NCI-H510A (cell line): ENCODE data around the gene NTN5.

Experiments used
- DNase-seq: peaks from one replicate; lab custom pipeline; 2025; lab: John Stamatoyannopoulos, UW

Gene NTN5

GRCh38 chr19:48630296-48631063 is 42.3 kb downstream of the NTN5 start:
- DNase-seq = no peak

DNA sequence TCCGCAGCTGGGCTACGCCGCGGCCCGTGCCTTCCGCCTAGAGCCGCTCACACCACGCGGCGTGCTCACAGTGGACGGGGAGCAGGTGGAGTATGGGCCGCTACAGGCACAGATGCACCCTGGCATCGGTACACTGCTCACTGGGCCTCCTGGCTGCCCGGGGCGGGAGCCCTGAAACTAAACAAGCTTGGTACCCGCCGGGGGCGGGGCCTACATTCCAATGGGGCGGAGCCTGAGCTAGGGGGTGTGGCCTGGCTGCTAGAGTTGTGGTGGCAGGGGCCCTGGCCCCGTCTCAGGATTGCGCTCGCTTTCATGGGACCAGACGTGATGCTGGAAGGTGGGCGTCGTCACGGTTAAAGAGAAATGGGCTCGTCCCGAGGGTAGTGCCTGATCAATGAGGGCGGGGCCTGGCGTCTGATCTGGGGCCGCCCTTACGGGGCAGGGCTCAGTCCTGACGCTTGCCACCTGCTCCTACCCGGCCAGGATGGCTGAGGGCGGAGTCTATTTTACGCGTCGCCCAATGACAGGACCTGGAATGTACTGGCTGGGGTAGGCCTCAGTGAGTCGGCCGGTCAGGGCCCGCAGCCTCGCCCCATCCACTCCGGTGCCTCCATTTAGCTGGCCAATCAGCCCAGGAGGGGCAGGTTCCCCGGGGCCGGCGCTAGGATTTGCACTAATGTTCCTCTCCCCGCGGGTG is 43.1 kb downstream of the NTN5 start:
- DNase-seq = no peak

DNA sequence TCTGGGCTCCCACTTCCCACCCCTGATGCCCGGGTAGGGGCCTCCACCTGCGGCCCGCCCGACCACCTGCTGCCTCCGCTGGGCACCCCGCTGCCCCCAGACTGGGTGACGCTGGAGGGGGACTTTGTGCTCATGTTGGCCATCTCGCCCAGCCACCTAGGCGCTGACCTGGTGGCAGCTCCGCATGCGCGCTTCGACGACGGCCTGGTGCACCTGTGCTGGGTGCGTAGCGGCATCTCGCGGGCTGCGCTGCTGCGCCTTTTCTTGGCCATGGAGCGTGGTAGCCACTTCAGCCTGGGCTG is 43.6 kb downstream of the NTN5 start:
- no peak for DNase-seq

GRCh38 chr19:48628486-48629296 is 44.1 kb downstream of the NTN5 start:
- DNase-seq = no peak

DNA sequence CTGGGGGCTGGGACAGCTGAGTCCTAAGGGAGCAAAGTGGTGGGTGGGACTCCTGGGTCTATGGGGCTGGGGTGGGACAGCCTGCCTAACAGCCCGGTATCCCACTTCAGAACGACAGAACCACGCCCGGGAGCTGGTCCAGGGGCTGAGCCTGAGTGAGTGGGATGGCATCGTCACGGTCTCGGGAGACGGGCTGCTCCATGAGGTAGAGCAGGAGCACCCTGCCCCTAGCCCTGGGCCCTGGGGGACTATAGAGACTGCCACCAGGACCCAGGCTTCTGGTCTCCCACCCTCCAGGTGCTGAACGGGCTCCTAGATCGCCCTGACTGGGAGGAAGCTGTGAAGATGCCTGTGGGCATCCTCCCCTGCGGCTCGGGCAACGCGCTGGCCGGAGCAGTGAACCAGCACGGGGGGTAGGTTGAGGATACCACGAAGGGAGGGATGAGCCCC is 44.9 kb downstream of the NTN5 start:
- no peak for DNase-seq

GRCh38 chr19:48627201-48627864 is 45.5 kb downstream of the NTN5 start:
- DNase-seq = no peak

DNA sequence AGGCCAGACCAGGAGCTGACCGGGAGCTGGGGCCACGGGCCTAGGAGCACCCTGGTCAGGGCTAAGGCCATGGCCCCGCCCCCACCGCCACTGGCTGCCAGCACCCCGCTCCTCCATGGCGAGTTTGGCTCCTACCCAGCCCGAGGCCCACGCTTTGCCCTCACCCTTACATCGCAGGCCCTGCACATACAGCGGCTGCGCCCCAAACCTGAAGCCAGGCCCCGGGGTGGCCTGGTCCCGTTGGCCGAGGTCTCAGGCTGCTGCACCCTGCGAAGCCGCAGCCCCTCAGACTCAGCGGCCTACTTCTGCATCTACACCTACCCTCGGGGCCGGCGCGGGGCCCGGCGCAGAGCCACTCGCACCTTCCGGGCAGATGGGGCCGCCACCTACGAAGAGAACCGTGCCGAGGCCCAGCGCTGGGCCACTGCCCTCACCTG is 46.9 kb downstream of the NTN5 start:
- DNase-seq = no peak

- no peak for DNase-seq
These were observed 47.8 kb downstream of the NTN5 start for GRCh38 chr19:48624791-48625723.

GRCh38 chr19:48624067-48624594 is 48.7 kb downstream of the NTN5 start:
- peak; percentile 97 for DNase-seq

GRCh38 chr19:48623556-48624066 is 49.2 kb downstream of the NTN5 start:
- DNase-seq = no peak

- no peak for DNase-seq
These were observed 52.9 kb downstream of the NTN5 start for GRCh38 chr19:48619692-48620585.

- peak; percentile 96 for DNase-seq
These were observed 53.7 kb downstream of the NTN5 start, which contains the start of the genes RPL18 and SPHK2 for GRCh38 chr19:48618916-48619691. Gene RPL18, minus strand, starts transcription at chr19:48619178. Its CDS starts 35 bp downstream, at chr19:48619143. Gene SPHK2, plus strand, starts transcription at chr19:48619506. Its CDS starts 1,009 bp downstream, at chr19:48620515.

- DNase-seq = no peak
These were observed 54.4 kb downstream of the NTN5 start for GRCh38 chr19:48618278-48618915.

- no peak for DNase-seq
These were observed 55.5 kb downstream of the NTN5 start for GRCh38 chr19:48617146-48617937.

GRCh38 chr19:48616491-48617056 is 56.2 kb downstream of the NTN5 start:
- DNase-seq = no peak

DNA sequence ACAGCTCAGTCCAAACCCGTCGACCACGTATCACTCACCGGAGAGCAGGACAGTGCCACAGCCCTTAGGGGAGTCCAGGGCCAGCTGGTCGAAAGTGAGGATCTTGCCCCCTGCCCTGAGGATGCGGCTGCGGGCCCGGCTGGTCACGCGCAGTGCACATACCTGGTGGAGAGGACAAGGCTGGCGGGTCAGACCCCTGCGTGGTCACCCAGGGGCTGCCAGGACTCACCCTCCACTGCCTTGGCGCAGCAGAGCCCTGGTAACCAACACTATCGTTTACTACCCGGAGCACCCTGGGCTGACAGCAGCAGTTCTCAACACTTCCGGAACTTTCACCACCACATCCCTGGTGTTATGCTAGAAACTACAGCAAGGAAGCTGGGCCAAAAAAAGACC is 56.8 kb downstream of the NTN5 start:
- no peak for DNase-seq
